Left colon (tissue), 2 donors: ENCODE measurements around the gene KREMEN1. TPM values are rescaled to one million over a fixed set of nuclear protein-coding genes. Genes with fewer than 3 reads are reported as not detected.
"Not testable (repeated sequence)": the region's sequence is repeated elsewhere in the genome, so short reads cannot be mapped to it uniquely, and the experiment has no call there.

Experiments used
- ATAC-seq: fragments of 200-7000 bp; cut with Tn5 transposase; one replicate; pipeline ENCODE4 v1.9.1; 2020; ENCODE audit warnings: mild to moderate bottlenecking, moderate library complexity
- DNase-seq, 2 donors: peaks; one replicate each; pipeline ENCODE4 v3.0.0-alpha.2; 2020
- intact Hi-C, 2 donors: fragments of 100-400 bp; cut with DNase I in 1 of 2; cut with micrococcal nuclease in 1 of 2; formaldehyde crosslinking; loops; one replicate each; pipeline versions ENCODE4 v1.11.2 to v1.14.0; 2022; cut with DNase I, micrococcal nuclease
- long read RNA-seq: library from polyadenylated mRNA; unstranded; transcript quantifications from one replicate; pipeline ENCODE4 v2.0.0, GENCODE V29; 2021
- total RNA-seq, 2 donors: library from RNA; stranded (reverse); fragmentation: NEBNext Ultra II Directional; extraction: Animal tissue kit (Norgen Biotek cat#: 25700); gene quantifications; one replicate each; pipeline ENCODE4 v1.2.1, GENCODE V29; 2021
- donor health status: DM: no; HTN: no; CAD: no.
- donor health status: DM: yes; HTN: yes; CAD: no.

The KREMEN1 gene
- total RNA-seq, result 10 to 100 TPM; 24.0 to 38.7 TPM
- long read RNA-seq, full-length matches to known transcripts, result 5 of 27 reads
- long read RNA-seq, partial matches to known transcripts, result 5 of 27 reads
- long read RNA-seq, other reads (novel, unspliced or antisense), result 17 of 27 reads

- intact Hi-C loops, result no loop called here
- DNase-seq (no peak), ATAC-seq (peak; percentile 0)
These were observed at the start of gene KREMEN1 for GRCh38 chr22:29072979-29073617. Gene KREMEN1 (plus strand): TSS chr22:29073035. CDS start chr22:29073131, 96 bp downstream.

- intact Hi-C loops, result no loop called here
- ATAC-seq (peak; percentile 62), DNase-seq (no peak)
These were observed 49.6 kb upstream of the KREMEN1 start for GRCh38 chr22:29023172-29023796.

- ATAC-seq (no peak), DNase-seq (no peak)
- intact Hi-C loops, result no loop called here
These were observed 46.3 kb upstream of the KREMEN1 start for GRCh38 chr22:29026579-29026978.

- ATAC-seq (no peak), DNase-seq (no peak)
- intact Hi-C loops, result no loop called here
These were observed 44.4 kb upstream of the KREMEN1 start for GRCh38 chr22:29028468-29028867.

- DNase-seq (no peak), ATAC-seq (no peak)
- intact Hi-C loops, result no loop called here
These were observed 43.4 kb upstream of the KREMEN1 start for GRCh38 chr22:29029202-29030000.

- peak; percentile 46 for ATAC-seq
- intact Hi-C loops, result loop anchor here (10.0 kb wide), 2 partner anchors 75 to 175 kb away; no protein-coding TSS in a partner anchor
- DNase-seq, result peak in 1 of 2 donors; percentile 56
These were observed 42.7 kb upstream of the KREMEN1 start for GRCh38 chr22:29030016-29030617.

GRCh38 chr22:29030618-29031226 lies 42.1 kb upstream of the KREMEN1 start:
- intact Hi-C loops, result loop anchor here (10.0 kb wide), 2 partner anchors 76 to 176 kb away; no protein-coding TSS in a partner anchor
- ATAC-seq (peak; percentile 84), DNase-seq (peak; percentile 87 to 88)

- ATAC-seq, result peak; percentile 34
- peak; percentile 34 to 65 for DNase-seq
- intact Hi-C loops, result loop anchor here (10.0 kb wide), 2 partner anchors 77 to 177 kb away; no protein-coding TSS in a partner anchor
These were observed 41.4 kb upstream of the KREMEN1 start for GRCh38 chr22:29031227-29032011.

GRCh38 chr22:29032014-29032475 lies 40.8 kb upstream of the KREMEN1 start:
- no peak for DNase-seq
- intact Hi-C loops, result loop anchor here (10.0 kb wide), 2 partner anchors 77 to 177 kb away; no protein-coding TSS in a partner anchor
- ATAC-seq, result no peak

- ATAC-seq (peak; percentile 23), DNase-seq (no peak)
- intact Hi-C loops, result loop anchor here (10.0 kb wide), 2 partner anchors 78 to 178 kb away; no protein-coding TSS in a partner anchor
These were observed 40.3 kb upstream of the KREMEN1 start for GRCh38 chr22:29032584-29032983.

GRCh38 chr22:29037340-29037932 lies 35.4 kb upstream of the KREMEN1 start:
- ATAC-seq (peak; percentile 72), DNase-seq (no peak)
- intact Hi-C loops, result loop anchor here (10.0 kb wide), 2 partner anchors 83 to 183 kb away; no protein-coding TSS in a partner anchor

GRCh38 chr22:29039148-29039547 lies 33.7 kb upstream of the KREMEN1 start:
- ATAC-seq (peak; percentile 20), DNase-seq (no peak)

GRCh38 chr22:29039684-29040083 lies 33.2 kb upstream of the KREMEN1 start:
- ATAC-seq, DNase-seq: not testable (repeated sequence)
- intact Hi-C loops, result loop anchor here (2.0 to 10.0 kb wide), 3 partner anchors 85 to 185 kb away; no protein-coding TSS in a partner anchor

More at GRCh38 chr22:29039148-29039547, 33.7 kb upstream of the KREMEN1 start:
- intact Hi-C loops, result loop anchor here (10.0 kb wide), 2 partner anchors 84 to 184 kb away; no protein-coding TSS in a partner anchor

- peak; percentile 47 to 71 for DNase-seq
- intact Hi-C loops, result loop anchor here in 1 of 2 donors (2.0 kb wide), 1 partner anchor 184 kb away; no protein-coding TSS in a partner anchor
- peak; percentile 61 for ATAC-seq
These were observed 32.2 kb upstream of the KREMEN1 start for GRCh38 chr22:29040385-29041275.

- no peak for ATAC-seq
- intact Hi-C loops, result loop anchor here in 1 of 2 donors (2.0 kb wide), 1 partner anchor 185 kb away; no protein-coding TSS in a partner anchor
- DNase-seq, result no peak
These were observed 31.4 kb upstream of the KREMEN1 start for GRCh38 chr22:29041408-29041807.
